MCF 10A (cell line): ENCODE data around the gene LMF1. TPM values are rescaled to one million over a fixed set of nuclear protein-coding genes. Genes with fewer than 3 reads are reported as not detected.

ENCODE experiments used
- BruUV-seq: library from RNA; stranded (reverse); fragments of 400-500 nt; replicated peaks from 2 replicates; lab custom pipeline; 2021; lab: Mats Ljungman, UMichigan
- CTCF ChIA-PET: fragments of 300-600 bp; sonication (Branson Sonifier 250); formaldehyde crosslinking; extraction: SDS; loops from one replicate; lab custom pipeline; 2021; ENCODE audit warnings: antibody characterized with exemption, inconsistent platforms; lab: Yijun Ruan, JAX
- POLR2A ChIA-PET: fragments of 300-600, 350-650 bp; sonication (Branson Sonifier 250); formaldehyde crosslinking; extraction: SDS; loops from one replicate; lab custom pipeline; 2020; ENCODE audit warnings: antibody characterized with exemption, inconsistent platforms; lab: Yijun Ruan, JAX
- DNase-seq: peaks from one replicate; pipeline ENCODE4 v3.0.0-alpha.2; 2018; ENCODE audit not compliant: unreplicated experiment
- H3K27ac Mint-ChIP-seq: one replicate; pipeline ENCODE4 v1.8.0; 2022; ENCODE audit warnings: mild to moderate bottlenecking, low read depth, mixed read lengths; ENCODE audit not compliant: unreplicated experiment
- H3K27me3 Mint-ChIP-seq: one replicate; pipeline ENCODE4 v1.8.0; 2022; ENCODE audit warnings: mixed read lengths; ENCODE audit not compliant: insufficient read depth, unreplicated experiment
- H3K36me3 Mint-ChIP-seq: one replicate; pipeline ENCODE4 v1.8.0; 2022; ENCODE audit warnings: mild to moderate bottlenecking, moderate library complexity, mixed read lengths; ENCODE audit not compliant: insufficient read depth, unreplicated experiment
- H3K4me1 Mint-ChIP-seq: one replicate; pipeline ENCODE4 v1.8.0; 2022; ENCODE audit warnings: mixed read lengths; ENCODE audit not compliant: insufficient read depth, unreplicated experiment
- H3K4me3 Mint-ChIP-seq: one replicate; pipeline ENCODE4 v1.8.0; 2022; ENCODE audit warnings: mild to moderate bottlenecking, moderate library complexity, mixed read lengths; ENCODE audit not compliant: unreplicated experiment
- H3K9me3 Mint-ChIP-seq: one replicate; pipeline ENCODE4 v1.8.0; 2022; ENCODE audit warnings: mixed read lengths; ENCODE audit not compliant: unreplicated experiment
- intact Hi-C: fragments of 100-400 bp; cut with micrococcal nuclease; formaldehyde crosslinking; loops from 2 replicates; pipeline ENCODE4 v1.14.1; 2022
- total RNA-seq: library from RNA; stranded (reverse); gene quantifications from 2 replicates; pipeline ENCODE4 v1.2.3, GENCODE V29; 2022
- TF ChIP-seq, protein P1 (sequence below): fragments of 200-600 bp; IDR thresholded peaks from one replicate; pipeline ENCODE4 v1.8.0; 2022; ENCODE audit warnings: antibody characterized with exemption, mild to moderate bottlenecking; ENCODE audit not compliant: unreplicated experiment

Gene LMF1
- total RNA-seq, 1 experiment from 2014 or later = 9.9 TPM

DNA sequence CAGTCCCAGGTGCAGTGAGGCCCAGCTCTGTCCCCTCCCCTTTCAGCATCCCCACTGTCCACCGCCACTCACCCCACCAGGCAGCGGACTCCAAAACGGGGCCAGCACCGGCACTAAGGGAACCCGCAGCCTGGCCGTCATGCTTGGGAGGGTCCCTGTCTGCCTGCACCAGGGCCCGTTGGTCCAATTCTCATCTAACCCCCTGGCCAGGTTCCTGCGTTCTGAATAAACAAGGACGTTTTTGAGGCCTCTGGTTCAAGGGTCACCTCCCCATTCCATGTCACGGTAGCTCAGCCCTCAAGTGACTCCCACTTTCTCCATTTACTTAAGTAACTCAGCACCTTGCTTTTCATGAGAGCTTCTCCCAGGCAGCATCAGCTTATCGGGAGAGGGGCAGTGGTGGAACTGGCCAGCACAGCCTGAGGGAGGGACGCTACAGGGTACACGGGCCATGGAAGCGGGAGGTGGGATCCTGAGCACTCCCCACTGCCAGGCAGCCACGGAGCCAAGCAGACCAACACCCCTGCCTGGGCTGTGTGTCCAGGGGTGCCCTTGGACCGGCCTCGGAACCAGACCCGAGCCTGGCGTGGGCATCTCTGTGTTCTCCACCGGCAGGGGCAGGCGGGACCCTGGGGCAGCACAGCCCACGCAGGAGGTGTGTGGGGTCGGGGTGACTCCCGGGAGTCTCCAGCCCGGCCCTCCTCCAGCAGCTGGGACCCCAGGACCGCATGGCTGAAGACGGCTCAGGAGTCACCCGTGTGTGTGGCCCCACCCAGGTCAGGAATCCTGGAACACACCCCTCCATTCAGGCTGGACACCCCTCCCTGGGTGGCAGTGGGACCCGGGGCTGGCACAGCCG lies 95.4 kb downstream of the LMF1 start:
- POLR2A ChIA-PET = no interaction called here
- Mint-ChIP-seq H3K27ac (no peak overlapping the region), H3K36me3 (no peaks in the 10 kb centered on the region), H3K9me3 (no peaks in the 10 kb centered on the region), H3K4me1 (no peaks in the 10 kb centered on the region), H3K4me3 (no peak overlapping the region), H3K27me3 (no peaks in the 10 kb centered on the region)
- TF ChIP-seq, protein P1, sequence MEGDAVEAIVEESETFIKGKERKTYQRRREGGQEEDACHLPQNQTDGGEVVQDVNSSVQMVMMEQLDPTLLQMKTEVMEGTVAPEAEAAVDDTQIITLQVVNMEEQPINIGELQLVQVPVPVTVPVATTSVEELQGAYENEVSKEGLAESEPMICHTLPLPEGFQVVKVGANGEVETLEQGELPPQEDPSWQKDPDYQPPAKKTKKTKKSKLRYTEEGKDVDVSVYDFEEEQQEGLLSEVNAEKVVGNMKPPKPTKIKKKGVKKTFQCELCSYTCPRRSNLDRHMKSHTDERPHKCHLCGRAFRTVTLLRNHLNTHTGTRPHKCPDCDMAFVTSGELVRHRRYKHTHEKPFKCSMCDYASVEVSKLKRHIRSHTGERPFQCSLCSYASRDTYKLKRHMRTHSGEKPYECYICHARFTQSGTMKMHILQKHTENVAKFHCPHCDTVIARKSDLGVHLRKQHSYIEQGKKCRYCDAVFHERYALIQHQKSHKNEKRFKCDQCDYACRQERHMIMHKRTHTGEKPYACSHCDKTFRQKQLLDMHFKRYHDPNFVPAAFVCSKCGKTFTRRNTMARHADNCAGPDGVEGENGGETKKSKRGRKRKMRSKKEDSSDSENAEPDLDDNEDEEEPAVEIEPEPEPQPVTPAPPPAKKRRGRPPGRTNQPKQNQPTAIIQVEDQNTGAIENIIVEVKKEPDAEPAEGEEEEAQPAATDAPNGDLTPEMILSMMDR = no peak
- intact Hi-C loops = no loop called here
- no TSS peak for BruUV-seq
- CTCF ChIA-PET = no interaction called here
- no peak for DNase-seq

DNA sequence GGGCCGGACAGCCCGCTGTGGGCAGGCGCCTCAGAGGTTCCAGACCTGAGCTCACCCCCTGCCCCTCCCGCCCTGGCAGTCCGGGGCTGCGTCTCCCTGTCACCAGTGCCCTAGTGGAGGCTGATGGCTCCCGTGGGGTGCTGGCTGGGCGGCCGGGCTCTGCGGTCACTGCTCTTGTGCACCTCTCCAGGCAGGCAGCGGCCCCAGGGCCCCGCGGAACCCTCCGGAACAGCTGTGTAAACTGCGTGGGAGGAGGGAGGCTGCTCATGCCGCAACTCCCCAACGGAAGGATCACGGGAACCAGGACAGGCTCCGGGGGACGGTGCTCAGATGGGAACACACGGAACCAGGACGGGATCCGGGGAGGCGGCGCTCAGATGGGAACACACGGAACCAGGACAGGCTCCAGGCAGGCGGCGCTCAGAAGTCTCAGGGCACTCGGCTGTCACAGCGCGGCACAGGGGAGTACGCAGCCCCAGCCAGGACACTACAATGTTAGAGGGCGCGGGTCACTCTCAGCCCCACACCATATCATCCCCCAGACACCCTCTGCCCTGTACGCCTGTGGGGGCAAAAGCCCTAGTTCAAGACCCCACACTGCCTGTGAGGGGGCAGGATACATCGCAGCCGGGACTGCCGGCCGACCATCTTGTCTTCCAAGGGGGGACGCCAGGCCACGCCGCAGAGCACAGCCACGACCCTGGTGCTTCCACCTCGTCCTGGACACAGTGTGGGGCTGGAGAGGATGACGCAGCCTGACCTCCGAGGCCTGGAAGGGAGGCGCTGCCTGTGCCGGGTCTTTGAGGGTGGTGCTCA lies 96.2 kb downstream of the LMF1 start:
- intact Hi-C loops = no loop called here
- no peak for DNase-seq
- Mint-ChIP-seq H3K4me3 (no peak overlapping the region), H3K27ac (no peak overlapping the region), H3K4me1 (no peaks in the 10 kb centered on the region), H3K36me3 (no peaks in the 10 kb centered on the region), H3K27me3 (no peaks in the 10 kb centered on the region), H3K9me3 (no peaks in the 10 kb centered on the region)
- BruUV-seq = no TSS peak
- ChIA-PET POLR2A (no interaction called here), CTCF (no interaction called here)
- TF ChIP-seq, protein P1 = no peak

DNA sequence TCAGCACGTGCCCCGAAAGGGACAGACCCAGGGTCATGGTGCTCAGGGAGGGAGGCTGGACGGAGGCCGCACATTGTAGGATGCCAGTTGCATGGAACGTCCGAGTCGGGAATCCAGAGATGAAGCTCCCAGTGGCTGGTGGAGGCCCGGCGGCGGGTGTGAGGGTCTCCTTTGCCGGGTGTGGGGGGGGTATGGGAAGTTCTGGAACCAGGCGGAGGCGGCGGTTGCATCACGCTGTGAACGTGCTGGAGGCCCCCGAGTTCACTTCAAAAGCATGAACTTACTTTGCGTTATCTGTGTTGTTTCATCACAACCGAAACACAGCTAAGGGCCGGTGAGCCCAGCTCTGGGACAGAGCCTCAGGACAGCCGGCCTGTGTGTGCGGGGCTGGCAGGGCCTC lies 96.9 kb downstream of the LMF1 start:
- intact Hi-C loops = no loop called here
- DNase-seq = no peak
- Mint-ChIP-seq H3K27ac (no peak overlapping the region), H3K27me3 (no peaks in the 10 kb centered on the region), H3K36me3 (no peaks in the 10 kb centered on the region), H3K4me3 (no peak overlapping the region), H3K9me3 (no peaks in the 10 kb centered on the region), H3K4me1 (no peaks in the 10 kb centered on the region)
- ChIA-PET POLR2A (no interaction called here), CTCF (no interaction called here)
- no TSS peak for BruUV-seq
- TF ChIP-seq, protein P1 = no peak

DNA sequence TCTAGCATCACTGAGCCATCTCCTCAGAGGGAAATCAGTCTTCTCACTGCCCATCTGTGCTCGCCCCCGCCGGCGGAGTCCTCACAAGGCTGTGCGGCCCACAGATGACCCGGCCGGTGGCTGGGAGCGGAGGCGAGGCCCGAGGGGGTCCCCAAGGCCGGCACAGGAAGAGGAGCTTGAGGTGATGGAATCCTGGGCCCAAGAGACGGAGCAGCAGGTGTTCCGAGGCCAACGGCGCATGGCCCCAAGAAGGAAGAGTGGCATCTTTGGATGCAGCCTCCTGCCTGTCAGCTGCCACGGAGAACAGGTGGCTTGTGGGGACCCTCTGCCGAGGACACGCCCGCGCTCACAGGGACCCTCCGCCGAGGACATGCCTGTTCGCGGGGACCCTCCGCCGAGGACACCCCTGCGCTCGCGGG lies 97.5 kb downstream of the LMF1 start:
- Mint-ChIP-seq H3K4me3 (no peak overlapping the region), H3K4me1 (no peaks in the 10 kb centered on the region), H3K27ac (no peak overlapping the region), H3K36me3 (no peaks in the 10 kb centered on the region), H3K27me3 (no peaks in the 10 kb centered on the region), H3K9me3 (no peaks in the 10 kb centered on the region)
- DNase-seq = no peak
- TF ChIP-seq, protein P1 = no peak
- intact Hi-C loops = no loop called here
- POLR2A ChIA-PET = no interaction called here
- CTCF ChIA-PET = interaction anchor here (0.7 kb wide), 1 partner anchor 230 kb away, joined by 3 read pairs; no protein-coding TSS in a partner anchor
- BruUV-seq = no TSS peak
